RCC 7860 (cell line): ENCODE data around the gene ARHGEF1.
"Not testable (repeated sequence)": the region's sequence is repeated elsewhere in the genome, so short reads cannot be mapped to it uniquely, and the experiment has no call there.

Source experiments
- DNase-seq: peaks from one replicate; pipeline ENCODE4 v3.0.0-alpha.2; 2015; ENCODE audit warnings: low spot score
- FAIRE-seq: peaks from 2 replicates; lab custom pipeline; 2012; peaks lifted over from hg19 to GRCh38; lab: Jason Lieb, UNC

Gene ARHGEF1

GRCh38 chr19:41903193-41903953, 20.4 kb downstream of the ARHGEF1 start:
- no peak for FAIRE-seq
- no peak for DNase-seq

GRCh38 chr19:41904118-41904870, 21.3 kb downstream of the ARHGEF1 start:
- DNase-seq (no peak), FAIRE-seq (no peak)

- DNase-seq (no peak), FAIRE-seq (no peak)
These were observed 22.5 kb downstream of the ARHGEF1 start for GRCh38 chr19:41905273-41906002.

- FAIRE-seq (no peak), DNase-seq (no peak)
These were observed 23.3 kb downstream of the ARHGEF1 start for GRCh38 chr19:41906271-41906670.

GRCh38 chr19:41906916-41907680, 24.1 kb downstream of the ARHGEF1 start:
- DNase-seq = no peak
- FAIRE-seq = no peak

- FAIRE-seq (no peak), DNase-seq (no peak)
These were observed 25.1 kb downstream of the ARHGEF1 start for GRCh38 chr19:41907994-41908615.

GRCh38 chr19:41908724-41909464, 25.9 kb downstream of the ARHGEF1 start:
- no peak for DNase-seq
- no peak for FAIRE-seq

- DNase-seq (no peak), FAIRE-seq (no peak)
These were observed 26.7 kb downstream of the ARHGEF1 start for GRCh38 chr19:41909706-41910105.

GRCh38 chr19:41910240-41910991, 27.4 kb downstream of the ARHGEF1 start:
- FAIRE-seq (no peak), DNase-seq (no peak)

GRCh38 chr19:41910992-41911888, 28.3 kb downstream of the ARHGEF1 start:
- no peak for DNase-seq
- no peak for FAIRE-seq

GRCh38 chr19:41911889-41912731, 29.1 kb downstream of the ARHGEF1 start:
- no peak for DNase-seq
- no peak for FAIRE-seq

- FAIRE-seq (no peak), DNase-seq (no peak)
These were observed 30.0 kb downstream of the ARHGEF1 start for GRCh38 chr19:41912899-41913537.

- no peak for FAIRE-seq
- DNase-seq = no peak
These were observed 30.8 kb downstream of the ARHGEF1 start for GRCh38 chr19:41913538-41914423.

GRCh38 chr19:41914424-41914834, 31.4 kb downstream of the ARHGEF1 start:
- FAIRE-seq, DNase-seq: not testable (repeated sequence)

- DNase-seq (no peak), FAIRE-seq (no peak)
These were observed 32.2 kb downstream of the ARHGEF1 start for GRCh38 chr19:41915021-41915775.
